Glutamatergic neuron (in vitro differentiated cells): ENCODE data around the gene C17orf67. TPM values are rescaled to one million over a fixed set of nuclear protein-coding genes. Genes with fewer than 3 reads are reported as not detected.
"Not testable (repeated sequence)": the region's sequence is repeated elsewhere in the genome, so short reads cannot be mapped to it uniquely, and the experiment has no call there.

Source experiments
- DNase-seq: peaks from one replicate; pipeline ENCODE4 v3.0.0; 2022
- H3K27ac Mint-ChIP-seq: one replicate; pipeline ENCODE4 v1.8.0; 2020; ENCODE audit warnings: mild to moderate bottlenecking, mixed read lengths, inconsistent platforms; ENCODE audit not compliant: unreplicated experiment
- H3K27me3 Mint-ChIP-seq: one replicate; pipeline ENCODE4 v1.8.0; 2020; ENCODE audit warnings: mild to moderate bottlenecking, moderate library complexity, mixed read lengths, inconsistent platforms; ENCODE audit not compliant: unreplicated experiment
- H3K36me3 Mint-ChIP-seq: one replicate; pipeline ENCODE4 v1.8.0; 2020; ENCODE audit warnings: mild to moderate bottlenecking, mixed read lengths, inconsistent platforms; ENCODE audit not compliant: unreplicated experiment
- H3K4me1 Mint-ChIP-seq: one replicate; pipeline ENCODE4 v1.8.0; 2020; ENCODE audit warnings: mild to moderate bottlenecking, low read depth, mixed read lengths, inconsistent platforms; ENCODE audit not compliant: unreplicated experiment
- H3K4me3 Mint-ChIP-seq: one replicate; pipeline ENCODE4 v1.8.0; 2020; ENCODE audit warnings: mild to moderate bottlenecking, mixed read lengths, inconsistent platforms; ENCODE audit not compliant: unreplicated experiment
- H3K9me3 Mint-ChIP-seq: one replicate; pipeline ENCODE4 v1.8.0; 2020; ENCODE audit warnings: mild to moderate bottlenecking, moderate library complexity, mixed read lengths, inconsistent platforms; ENCODE audit not compliant: unreplicated experiment
- CTCF ChIP-seq: fragments of 200-600 bp; sonication (generic); IDR thresholded peaks from one replicate; pipeline ENCODE4 v1.5.0; 2021; ENCODE audit not compliant: partially characterized antibody, unreplicated experiment
- total RNA-seq: library from RNA; stranded (reverse); fragmentation: NEBNext Ultra II Directional; extraction: Animal tissue kit (Norgen Biotek cat#: 25700); gene quantifications from one replicate; pipeline ENCODE4 v1.2.1, GENCODE V29; 2021; ENCODE audit not compliant: unreplicated experiment

C17orf67 gene
- total RNA-seq, 1 donor from 2014 or later, result not detected

- Mint-ChIP-seq H3K27ac (no peak overlapping the region), H3K36me3 (no peaks in the 10 kb centered on the region), H3K27me3 (no peaks in the 10 kb centered on the region), H3K9me3 (no peaks in the 10 kb centered on the region), H3K4me3 (no peak overlapping the region), H3K4me1 (no peaks in the 10 kb centered on the region)
- TF ChIP-seq CTCF, result no peak
- DNase-seq, result no peak
Observed at GRCh38 chr17:56765449-56765848, 68.3 kb downstream of the C17orf67 start.

- no peaks in the 10 kb centered on the region for H3K9me3 Mint-ChIP-seq
- H3K36me3 Mint-ChIP-seq, result no peaks in the 10 kb centered on the region
- no peaks in the 10 kb centered on the region for H3K27me3 Mint-ChIP-seq
- H3K4me3 Mint-ChIP-seq, result no peak overlapping the region
- no peak for TF ChIP-seq CTCF
- H3K4me1 Mint-ChIP-seq, result no peaks in the 10 kb centered on the region
- no peak for DNase-seq
- no peak overlapping the region for H3K27ac Mint-ChIP-seq
Observed at GRCh38 chr17:56762988-56763387, 70.7 kb downstream of the C17orf67 start.

- no peaks in the 10 kb centered on the region for H3K9me3 Mint-ChIP-seq
- no peaks in the 10 kb centered on the region for H3K27me3 Mint-ChIP-seq
- no peaks in the 10 kb centered on the region for H3K4me1 Mint-ChIP-seq
- no peaks in the 10 kb centered on the region for H3K36me3 Mint-ChIP-seq
- TF ChIP-seq CTCF, result no peak
- DNase-seq, result no peak
- H3K4me3 Mint-ChIP-seq, result no peak overlapping the region
- no peak overlapping the region for H3K27ac Mint-ChIP-seq
Observed at GRCh38 chr17:56762144-56762543, 71.6 kb downstream of the C17orf67 start.

- DNase-seq, result no peak
Observed at GRCh38 chr17:56761387-56761786, 72.3 kb downstream of the C17orf67 start.

GRCh38 chr17:56757611-56758010 is 76.1 kb downstream of the C17orf67 start:
- H3K4me3 Mint-ChIP-seq, H3K36me3 Mint-ChIP-seq, H3K9me3 Mint-ChIP-seq, H3K27me3 Mint-ChIP-seq, H3K27ac Mint-ChIP-seq, DNase-seq, H3K4me1 Mint-ChIP-seq: not testable (repeated sequence)

More at GRCh38 chr17:56761387-56761786, 72.3 kb downstream of the C17orf67 start:
- H3K4me1 Mint-ChIP-seq, result no peaks in the 10 kb centered on the region
- no peaks in the 10 kb centered on the region for H3K27me3 Mint-ChIP-seq
- no peaks in the 10 kb centered on the region for H3K9me3 Mint-ChIP-seq
- no peak overlapping the region for H3K4me3 Mint-ChIP-seq
- no peak overlapping the region for H3K27ac Mint-ChIP-seq
- no peaks in the 10 kb centered on the region for H3K36me3 Mint-ChIP-seq
- no peak for TF ChIP-seq CTCF

GRCh38 chr17:56756536-56756935 is 77.2 kb downstream of the C17orf67 start:
- DNase-seq, result no peak
- Mint-ChIP-seq H3K4me1 (peaks cover 7% of the 10 kb centered on the region), H3K4me3 (no peak overlapping the region), H3K27ac (no peak overlapping the region), H3K27me3 (peaks cover 2% of the 10 kb centered on the region), H3K9me3 (no peaks in the 10 kb centered on the region), H3K36me3 (no peaks in the 10 kb centered on the region)
- TF ChIP-seq CTCF, result no peak
